Activated CD4-positive, alpha-beta T cell treated with anti-CD3 and anti-CD28 coated beads for 1 hour (primary cell): Measurements from ENCODE around the gene PIP5K1C.

Experiments used
- DNase-seq: peaks from one replicate; pipeline ENCODE4 v3.0.0-alpha.2; 2020

The PIP5K1C gene

GRCh38 chr19:3721887-3722442 lies 21.7 kb upstream of the PIP5K1C start:
- DNase-seq, result no peak

GRCh38 chr19:3721131-3721886 lies 21.0 kb upstream of the PIP5K1C start:
- peak; percentile 79 for DNase-seq

- no peak for DNase-seq
These were observed 20.2 kb upstream of the PIP5K1C start for GRCh38 chr19:3720349-3720917.

- DNase-seq, result no peak
These were observed 19.6 kb upstream of the PIP5K1C start for GRCh38 chr19:3719868-3720267.

- no peak for DNase-seq
These were observed 15.9 kb upstream of the PIP5K1C start for GRCh38 chr19:3716147-3716668.

- DNase-seq, result no peak
These were observed 12.7 kb upstream of the PIP5K1C start for GRCh38 chr19:3712663-3713611.

- DNase-seq, result no peak
These were observed 10.1 kb upstream of the PIP5K1C start for GRCh38 chr19:3710265-3710812.

GRCh38 chr19:3708207-3708931 lies 8.1 kb upstream of the PIP5K1C start, which contains the start of gene TJP3:
TJP3 (plus strand) TSS chr19:3708384; CDS start chr19:3728433, 20,049 bp downstream.
- no peak for DNase-seq

GRCh38 chr19:3707868-3708206 lies 7.6 kb upstream of the PIP5K1C start:
- DNase-seq, result no peak

- DNase-seq, result no peak
These were observed 932 bp upstream of the PIP5K1C start for GRCh38 chr19:3701200-3701599.

- no peak for DNase-seq
These were observed 477 bp downstream of the PIP5K1C start for GRCh38 chr19:3699741-3700241.

GRCh38 chr19:3698974-3699740 lies 1.1 kb downstream of the PIP5K1C start:
- no peak for DNase-seq

- DNase-seq, result no peak
These were observed 1.8 kb downstream of the PIP5K1C start for GRCh38 chr19:3698386-3698950.

GRCh38 chr19:3697671-3698385 lies 2.4 kb downstream of the PIP5K1C start:
- no peak for DNase-seq

GRCh38 chr19:3697094-3697493 lies 3.2 kb downstream of the PIP5K1C start:
- no peak for DNase-seq

GRCh38 chr19:3696660-3696995 lies 3.6 kb downstream of the PIP5K1C start:
- DNase-seq, result no peak

- no peak for DNase-seq
These were observed 4.1 kb downstream of the PIP5K1C start for GRCh38 chr19:3695986-3696659.

GRCh38 chr19:3695124-3695733 lies 5.0 kb downstream of the PIP5K1C start:
- no peak for DNase-seq
